ENCODE results near the gene IL21R. TPM values are rescaled to one million over a fixed set of nuclear protein-coding genes. Genes with fewer than 3 reads are reported as not detected.

The IL21R gene
- 10.1 and 13.8 TPM in 2 replicates for total RNA-seq

DNA sequence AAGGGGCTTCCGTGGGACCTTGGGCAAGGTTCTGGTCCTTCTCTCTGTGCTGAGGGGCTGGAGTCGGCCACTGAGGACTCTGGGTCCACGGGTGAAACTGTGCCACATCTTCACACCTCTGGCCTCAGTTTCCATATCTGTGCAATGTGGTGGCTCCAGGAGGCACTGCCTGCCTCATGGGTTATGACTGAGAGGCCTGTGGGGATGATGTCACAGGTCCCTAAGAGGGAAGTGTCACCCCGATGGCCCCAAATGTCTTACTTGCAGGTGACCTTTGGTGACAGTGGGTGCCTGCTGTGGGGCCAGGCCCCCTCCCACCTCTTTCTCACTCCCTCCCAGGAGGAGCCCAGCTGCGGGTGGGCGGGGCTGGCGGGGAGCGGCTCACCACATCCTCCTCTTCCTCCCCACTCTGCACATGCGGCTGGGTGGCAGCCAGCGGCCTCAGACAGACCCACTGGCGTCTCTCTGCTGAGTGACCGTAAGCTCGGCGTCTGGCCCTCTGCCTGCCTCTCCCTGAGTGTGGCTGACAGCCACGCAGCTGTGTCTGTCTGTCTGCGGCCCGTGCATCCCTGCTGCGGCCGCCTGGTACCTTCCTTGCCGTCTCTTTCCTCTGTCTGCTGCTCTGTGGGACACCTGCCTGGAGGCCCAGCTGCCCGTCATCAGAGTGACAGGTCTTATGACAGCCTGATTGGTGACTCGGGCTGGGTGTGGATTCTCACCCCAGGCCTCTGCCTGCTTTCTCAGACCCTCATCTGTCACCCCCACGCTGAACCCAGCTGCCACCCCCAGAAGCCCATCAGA, at the start of gene IL21R:
TSS of gene IL21R (plus strand) at position 407 of the 801 bp plus-strand sequence. CDS start 27,898 bp downstream, outside the sequence.
- DNase-seq (ENCODE audit: insufficient read length, low spot score, missing footprints): peak; percentile 91
- H3K27me3 ChIP-seq (ENCODE audit: insufficient read depth, low read length): no peaks in the 10 kb centered on the region
- peaks cover 29% of the 10 kb centered on the region for H3K4me1 ChIP-seq (ENCODE audit: insufficient read depth, low read length)
- H3K27ac ChIP-seq (ENCODE audit: low read depth, low read length): peak within 1 kb of the TSS; percentile 43
- TF ChIP-seq, protein P1, sequence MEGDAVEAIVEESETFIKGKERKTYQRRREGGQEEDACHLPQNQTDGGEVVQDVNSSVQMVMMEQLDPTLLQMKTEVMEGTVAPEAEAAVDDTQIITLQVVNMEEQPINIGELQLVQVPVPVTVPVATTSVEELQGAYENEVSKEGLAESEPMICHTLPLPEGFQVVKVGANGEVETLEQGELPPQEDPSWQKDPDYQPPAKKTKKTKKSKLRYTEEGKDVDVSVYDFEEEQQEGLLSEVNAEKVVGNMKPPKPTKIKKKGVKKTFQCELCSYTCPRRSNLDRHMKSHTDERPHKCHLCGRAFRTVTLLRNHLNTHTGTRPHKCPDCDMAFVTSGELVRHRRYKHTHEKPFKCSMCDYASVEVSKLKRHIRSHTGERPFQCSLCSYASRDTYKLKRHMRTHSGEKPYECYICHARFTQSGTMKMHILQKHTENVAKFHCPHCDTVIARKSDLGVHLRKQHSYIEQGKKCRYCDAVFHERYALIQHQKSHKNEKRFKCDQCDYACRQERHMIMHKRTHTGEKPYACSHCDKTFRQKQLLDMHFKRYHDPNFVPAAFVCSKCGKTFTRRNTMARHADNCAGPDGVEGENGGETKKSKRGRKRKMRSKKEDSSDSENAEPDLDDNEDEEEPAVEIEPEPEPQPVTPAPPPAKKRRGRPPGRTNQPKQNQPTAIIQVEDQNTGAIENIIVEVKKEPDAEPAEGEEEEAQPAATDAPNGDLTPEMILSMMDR (IDR thresholded peaks at IDR 0.05; ENCODE audit: extremely low read depth, low read depth, low read length): no peak
- no peaks in the 10 kb centered on the region for H3K36me3 ChIP-seq (ENCODE audit: insufficient read depth, low read length)
- peak within 1 kb of the TSS; percentile 80 for H3K4me2 ChIP-seq (ENCODE audit: insufficient read depth, low read length)
- peak within 1 kb of the TSS; percentile 72 for H2AFZ ChIP-seq (ENCODE audit: low read length)
- H3K79me2 ChIP-seq (ENCODE audit: insufficient read depth, low read length): no peaks in the 10 kb centered on the region
- no peaks in the 10 kb centered on the region for H4K20me1 ChIP-seq (ENCODE audit: insufficient read depth, low read length)
- no peaks in the 10 kb centered on the region for H3K9me3 ChIP-seq (ENCODE audit: low read depth, low read length)
- H3K4me3 ChIP-seq (ENCODE audit: insufficient read depth, low read length): peak within 1 kb of the TSS; percentile 50

DNA sequence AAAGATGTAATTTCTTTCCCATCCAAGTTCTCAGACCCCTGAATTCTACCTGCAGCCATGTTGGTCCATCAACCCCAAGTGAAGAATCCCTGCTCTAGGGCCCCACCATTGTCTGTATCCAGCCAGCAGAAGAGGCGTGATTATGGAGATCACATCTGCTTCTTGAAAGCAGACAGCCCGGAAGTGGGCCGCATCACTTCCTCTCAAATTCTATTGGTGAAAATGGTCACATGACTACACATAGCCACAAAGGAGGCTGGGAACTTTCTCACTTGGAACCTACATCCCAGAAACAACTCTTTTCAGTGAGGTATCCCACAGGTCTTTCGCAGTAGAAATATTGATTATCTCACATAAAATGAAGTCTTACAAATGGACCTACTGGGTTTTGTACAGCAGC, 48.1 kb upstream of the IL21R start:
- Histone ChIP-seq H3K4me1 (ENCODE audit: insufficient read depth, low read length) (no peaks in the 10 kb centered on the region), H3K27me3 (ENCODE audit: insufficient read depth, low read length) (no peaks in the 10 kb centered on the region), H3K9me3 (ENCODE audit: low read depth, low read length) (no peaks in the 10 kb centered on the region), H4K20me1 (ENCODE audit: insufficient read depth, low read length) (no peaks in the 10 kb centered on the region), H2AFZ (ENCODE audit: low read length) (no peak overlapping the region), H3K27ac (ENCODE audit: low read depth, low read length) (no peak overlapping the region), H3K36me3 (ENCODE audit: insufficient read depth, low read length) (peaks cover 83% of the 10 kb centered on the region), H3K79me2 (ENCODE audit: insufficient read depth, low read length) (no peaks in the 10 kb centered on the region), H3K4me3 (ENCODE audit: insufficient read depth, low read length) (no peak overlapping the region), H3K4me2 (ENCODE audit: insufficient read depth, low read length) (no peak overlapping the region)
- TF ChIP-seq, protein P1 (IDR thresholded peaks at IDR 0.05; ENCODE audit: extremely low read depth, low read depth, low read length): no peak
- DNase-seq (ENCODE audit: insufficient read length, low spot score, missing footprints): no peak

DNA sequence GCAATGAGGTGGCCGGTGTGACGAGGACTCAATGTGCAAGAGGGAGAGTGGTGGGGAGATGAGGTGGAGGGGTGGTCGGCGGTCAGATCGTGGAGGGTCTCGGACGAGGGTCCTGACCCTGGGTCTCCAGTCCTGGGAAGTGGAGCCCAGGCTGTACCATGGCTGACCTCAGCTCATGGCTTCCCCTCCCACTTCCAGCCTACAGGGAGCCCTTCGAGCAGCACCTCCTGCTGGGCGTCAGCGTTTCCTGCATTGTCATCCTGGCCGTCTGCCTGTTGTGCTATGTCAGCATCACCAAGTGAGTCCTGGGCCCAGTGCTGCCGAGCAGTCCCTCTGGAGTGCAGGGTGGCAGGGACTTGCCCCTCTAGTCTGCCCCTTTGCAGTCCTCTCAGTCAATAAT, 46.4 kb upstream of the IL21R start:
- Histone ChIP-seq H3K36me3 (ENCODE audit: insufficient read depth, low read length) (peaks cover 77% of the 10 kb centered on the region), H3K4me2 (ENCODE audit: insufficient read depth, low read length) (no peak overlapping the region), H4K20me1 (ENCODE audit: insufficient read depth, low read length) (no peaks in the 10 kb centered on the region), H2AFZ (ENCODE audit: low read length) (no peak overlapping the region), H3K4me1 (ENCODE audit: insufficient read depth, low read length) (no peaks in the 10 kb centered on the region), H3K27me3 (ENCODE audit: insufficient read depth, low read length) (no peaks in the 10 kb centered on the region), H3K9me3 (ENCODE audit: low read depth, low read length) (no peaks in the 10 kb centered on the region), H3K27ac (ENCODE audit: low read depth, low read length) (no peak overlapping the region), H3K4me3 (ENCODE audit: insufficient read depth, low read length) (no peak overlapping the region), H3K79me2 (ENCODE audit: insufficient read depth, low read length) (no peaks in the 10 kb centered on the region)
- TF ChIP-seq, protein P1 (IDR thresholded peaks at IDR 0.05; ENCODE audit: extremely low read depth, low read depth, low read length): peak; percentile 62
- no peak for DNase-seq (ENCODE audit: insufficient read length, low spot score, missing footprints)

DNA sequence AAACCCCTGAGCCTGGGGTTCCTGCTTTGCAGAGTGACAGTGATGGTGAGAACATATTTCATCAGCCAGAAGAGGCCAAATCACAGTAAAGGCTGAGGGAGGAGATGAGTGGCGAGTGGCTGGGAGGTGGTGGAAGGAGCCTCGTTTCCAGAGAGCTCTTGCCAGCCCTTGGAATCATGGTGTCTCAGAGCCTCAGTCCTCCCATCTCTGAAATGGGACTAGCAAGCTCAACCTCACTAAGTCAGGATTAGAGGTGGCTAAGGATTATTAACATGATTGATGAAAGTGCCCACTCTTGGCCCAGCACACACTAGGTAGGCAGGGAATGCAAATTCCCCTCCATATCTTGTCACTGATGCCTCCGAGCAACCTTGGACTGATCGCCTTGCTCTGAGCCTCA, 45.2 kb upstream of the IL21R start:
- Histone ChIP-seq H3K4me3 (ENCODE audit: insufficient read depth, low read length) (no peak overlapping the region), H2AFZ (ENCODE audit: low read length) (no peak overlapping the region), H3K4me1 (ENCODE audit: insufficient read depth, low read length) (no peaks in the 10 kb centered on the region), H3K79me2 (ENCODE audit: insufficient read depth, low read length) (no peaks in the 10 kb centered on the region), H4K20me1 (ENCODE audit: insufficient read depth, low read length) (no peaks in the 10 kb centered on the region), H3K27ac (ENCODE audit: low read depth, low read length) (no peak overlapping the region), H3K27me3 (ENCODE audit: insufficient read depth, low read length) (no peaks in the 10 kb centered on the region), H3K4me2 (ENCODE audit: insufficient read depth, low read length) (no peak overlapping the region), H3K9me3 (ENCODE audit: low read depth, low read length) (no peaks in the 10 kb centered on the region), H3K36me3 (ENCODE audit: insufficient read depth, low read length) (peaks cover 75% of the 10 kb centered on the region)
- TF ChIP-seq, protein P1 (IDR thresholded peaks at IDR 0.05; ENCODE audit: extremely low read depth, low read depth, low read length): no peak
- no peak for DNase-seq (ENCODE audit: insufficient read length, low spot score, missing footprints)
